ENCODE measurements around the gene TPST2.

GRCh38 chr22:26508148-26508547 lies 81.8 kb downstream of the TPST2 start:
- TF ChIP-seq SUZ12 (IDR thresholded peaks at IDR 0.05), result no peak
- no peak for TF ChIP-seq SP1 (IDR thresholded peaks at IDR 0.05)
- TF ChIP-seq ELF4 (IDR thresholded peaks at IDR 0.05), result no peak
- no peak for TF ChIP-seq TARDBP (IDR thresholded peaks at IDR 0.05)
- TF ChIP-seq NFRKB (IDR thresholded peaks at IDR 0.05), result no peak
- no peak for TF ChIP-seq ARNT (IDR thresholded peaks at IDR 0.05)
- no peak for TF ChIP-seq ZNF384 (IDR thresholded peaks at IDR 0.05)
- TF ChIP-seq FOXA1 (IDR thresholded peaks at IDR 0.05), result no peak
- TF ChIP-seq PKNOX1 (IDR thresholded peaks at IDR 0.05), result no peak
- no peak for TF ChIP-seq HDGF (IDR thresholded peaks at IDR 0.05; ENCODE audit: borderline replicate concordance)
- TF ChIP-seq FOXM1 (IDR thresholded peaks at IDR 0.05; ENCODE audit: borderline replicate concordance), result no peak
